Endothelial cell of umbilical vein (primary cell): ENCODE measurements around the gene EXOC6B.

Source experiments
- CTCF ChIP-seq, 2 donors: IDR thresholded peaks; 1 replicate in 1 of 2; 2 replicates in 1 of 2; pipeline ENCODE4 v1.5.1; 2011; ENCODE audit warnings: low read length in 2 of 2, mild to moderate bottlenecking in 2 of 2, moderate library complexity in 2 of 2, control low read depth in 1 of 2, inconsistent platforms in 1 of 2, low read depth in 1 of 2; ENCODE audit not compliant: insufficient read depth in 1 of 2; ENCODE audit errors: extremely low read depth in 1 of 2
- JUN ChIP-seq: IDR thresholded peaks from 2 replicates; pipeline ENCODE4 v1.6.1; 2011; ENCODE audit warnings: borderline replicate concordance, low read depth; ENCODE audit not compliant: insufficient read length, insufficient read depth
- MYC ChIP-seq: IDR thresholded peaks from one replicate; pipeline ENCODE4 v1.6.1; 2011; ENCODE audit warnings: mild to moderate bottlenecking, low read depth, low read length
- POLR2AphosphoS5 ChIP-seq: IDR thresholded peaks from 2 replicates; pipeline ENCODE4 v1.6.1; 2012; ENCODE audit warnings: low read depth, mild to moderate bottlenecking, control low read depth, low read length, moderate library complexity; ENCODE audit not compliant: insufficient read depth

- TF ChIP-seq JUN = no peak
- TF ChIP-seq MYC = no peak
- no peak for TF ChIP-seq POLR2AphosphoS5
- TF ChIP-seq CTCF (IDR thresholded peaks at IDR 0.05; ENCODE audit: extremely low read depth in 1 of 2, insufficient read depth in 1 of 2, low read depth in 1 of 2, low read length in 2 of 2) = no peak
Observed at GRCh38 chr2:72524071-72524470, 301.8 kb downstream of the EXOC6B start.
